OCI-LY7 (cell line): ENCODE measurements around the gene SANBR. TPM values are rescaled to one million over a fixed set of nuclear protein-coding genes. Genes with fewer than 3 reads are reported as not detected.
"Not testable (repeated sequence)": the region's sequence is repeated elsewhere in the genome, so short reads cannot be mapped to it uniquely, and the experiment has no call there.

ENCODE experiments used
- BruUV-seq: library from RNA; stranded (reverse); fragments of 400-500 nt; replicated peaks from 2 replicates; lab custom pipeline; 2021; lab: Mats Ljungman, UMichigan
- CTCF ChIA-PET: fragments of 300-600 bp; sonication (Branson Sonifier 250); formaldehyde crosslinking; loops from one replicate; lab custom pipeline; 2022; ENCODE audit warnings: antibody characterized with exemption; ENCODE audit not compliant: unreplicated experiment; lab: Charles Lee
- POLR2A ChIA-PET: fragments of 300-600 bp; sonication (Branson Sonifier 250); formaldehyde crosslinking; loops from one replicate; lab custom pipeline; 2022; ENCODE audit warnings: antibody characterized with exemption; lab: Charles Lee
- DNase-seq: peaks from one replicate; pipeline ENCODE4 v3.0.0-alpha.2; 2015; ENCODE audit warnings: low spot score
- H2AFZ ChIP-seq: fragments of 200-600 bp; sonication (generic), shearing (Covaris generic); 2 replicates; pipeline ENCODE4 v1.6.1; 2014; ENCODE audit warnings: mild to moderate bottlenecking, antibody characterized with exemption, low read length, moderate library complexity
- H3K27ac ChIP-seq: fragments of 200-600 bp; sonication (generic); 2 replicates; pipeline ENCODE4 v1.5.1; 2014; ENCODE audit warnings: mixed run types, low read depth, mild to moderate bottlenecking, moderate library complexity, low read length, inconsistent platforms; ENCODE audit not compliant: poor library complexity, severe bottlenecking
- H3K36me3 ChIP-seq: fragments of 200-600 bp; sonication (generic); 2 replicates; pipeline ENCODE4 v1.6.1; 2014; ENCODE audit warnings: mild to moderate bottlenecking, antibody characterized with exemption, low read length, moderate library complexity, mixed read lengths; ENCODE audit not compliant: insufficient read depth
- H3K4me1 ChIP-seq: fragments of 200-600 bp; sonication (generic); 2 replicates; pipeline ENCODE4 v1.5.1; 2014; ENCODE audit warnings: mild to moderate bottlenecking, low read length; ENCODE audit not compliant: insufficient read depth, poor library complexity, severe bottlenecking
- H3K4me2 ChIP-seq: fragments of 200-600 bp; sonication (generic); 2 replicates; pipeline ENCODE4 v1.6.1; 2014; ENCODE audit warnings: mild to moderate bottlenecking, low read length
- H3K4me3 ChIP-seq: fragments of 200-600 bp; sonication (generic); 2 replicates; pipeline ENCODE4 v1.5.1; 2014; ENCODE audit warnings: mild to moderate bottlenecking, low read depth, low read length; ENCODE audit not compliant: poor library complexity, severe bottlenecking
- H3K79me2 ChIP-seq: fragments of 200-600 bp; sonication (generic); 2 replicates; pipeline ENCODE4 v1.6.1; 2016; ENCODE audit warnings: low read depth, mild to moderate bottlenecking, low read length, moderate library complexity, mixed read lengths; ENCODE audit not compliant: insufficient read depth
- H3K9me2 ChIP-seq: fragments of 200-600 bp; sonication (generic); 2 replicates; pipeline ENCODE4 v1.6.1; 2016; ENCODE audit warnings: mild to moderate bottlenecking, low read length, mixed read lengths; ENCODE audit not compliant: insufficient read depth
- H3K9me3 ChIP-seq: fragments of 200-600 bp; sonication (generic); 2 replicates; pipeline ENCODE4 v1.6.1; 2014; ENCODE audit warnings: mild to moderate bottlenecking, mixed run types, low read length, mixed read lengths
- H4K20me1 ChIP-seq: fragments of 200-600 bp; sonication (generic); 2 replicates; pipeline ENCODE4 v1.6.1; 2014; ENCODE audit warnings: mild to moderate bottlenecking, antibody characterized with exemption, low read length, moderate library complexity, mixed read lengths; ENCODE audit not compliant: insufficient read depth
- EZH2phosphoT487 ChIP-seq: fragments of 200-600 bp; sonication (generic); IDR thresholded peaks from 2 replicates; pipeline ENCODE4 v1.6.1; 2018; ENCODE audit warnings: low read depth, borderline replicate concordance, mild to moderate bottlenecking, mixed run types, antibody characterized with exemption, low read length, moderate library complexity, mixed read lengths
- intact Hi-C: fragments of 100-400 bp; cut with micrococcal nuclease; formaldehyde crosslinking; loops from one replicate; pipeline ENCODE4 v1.10.0; 2022; ENCODE audit not compliant: unreplicated experiment
- total RNA-seq, 2 experiments: library from RNA; depleted of rRNA in 1 of 2; stranded (reverse); fragments of >200 nt in 1 of 2; shearing (Covaris generic) in 1 of 2; gene quantifications; 2 replicates each; pipeline ENCODE4 v1.2.3, GENCODE V29; 2014 to 2022
- TF ChIP-seq, protein P1 (sequence below): fragments of 200-600 bp; sonication (generic); conservative IDR thresholded peaks from 2 replicates; pipeline ENCODE4 v1.5.1; 2014; ENCODE audit warnings: mild to moderate bottlenecking, antibody characterized with exemption, low read length, moderate library complexity, mixed read lengths

SANBR gene
- total RNA-seq, 2 experiments from 2014 or later, result 8.3 to 11.9 TPM

DNA sequence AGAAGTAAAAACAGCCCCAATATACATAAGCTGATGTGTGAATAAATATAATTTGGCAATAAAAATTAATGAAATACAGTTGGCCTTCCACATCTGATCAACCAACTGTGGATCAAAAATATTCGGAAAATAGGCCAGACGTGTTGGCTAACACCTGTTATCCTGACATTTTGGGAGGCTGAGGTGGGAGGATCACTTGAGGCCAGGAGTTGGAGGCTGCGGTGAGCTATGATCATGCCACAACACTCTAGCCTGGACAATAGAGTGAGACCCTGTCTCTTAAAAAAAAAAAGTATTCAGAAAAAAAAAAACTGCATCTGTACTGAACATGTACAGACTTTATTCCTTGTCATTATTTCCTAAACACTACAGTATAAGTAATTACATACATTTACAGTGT is 36.1 kb upstream of the SANBR start:
- Histone ChIP-seq H3K4me1 (no peaks in the 10 kb centered on the region), H3K4me3 (no peak overlapping the region), H3K9me3 (no peaks in the 10 kb centered on the region), H4K20me1 (no peaks in the 10 kb centered on the region), H2AFZ (no peak overlapping the region), H3K36me3 (peaks cover 35% of the 10 kb centered on the region), H3K9me2 (no peaks in the 10 kb centered on the region), H3K4me2 (no peak overlapping the region), H3K79me2 (no peaks in the 10 kb centered on the region), H3K27ac (no peak overlapping the region)
- no peak for TF ChIP-seq EZH2phosphoT487
- TF ChIP-seq, protein P1, sequence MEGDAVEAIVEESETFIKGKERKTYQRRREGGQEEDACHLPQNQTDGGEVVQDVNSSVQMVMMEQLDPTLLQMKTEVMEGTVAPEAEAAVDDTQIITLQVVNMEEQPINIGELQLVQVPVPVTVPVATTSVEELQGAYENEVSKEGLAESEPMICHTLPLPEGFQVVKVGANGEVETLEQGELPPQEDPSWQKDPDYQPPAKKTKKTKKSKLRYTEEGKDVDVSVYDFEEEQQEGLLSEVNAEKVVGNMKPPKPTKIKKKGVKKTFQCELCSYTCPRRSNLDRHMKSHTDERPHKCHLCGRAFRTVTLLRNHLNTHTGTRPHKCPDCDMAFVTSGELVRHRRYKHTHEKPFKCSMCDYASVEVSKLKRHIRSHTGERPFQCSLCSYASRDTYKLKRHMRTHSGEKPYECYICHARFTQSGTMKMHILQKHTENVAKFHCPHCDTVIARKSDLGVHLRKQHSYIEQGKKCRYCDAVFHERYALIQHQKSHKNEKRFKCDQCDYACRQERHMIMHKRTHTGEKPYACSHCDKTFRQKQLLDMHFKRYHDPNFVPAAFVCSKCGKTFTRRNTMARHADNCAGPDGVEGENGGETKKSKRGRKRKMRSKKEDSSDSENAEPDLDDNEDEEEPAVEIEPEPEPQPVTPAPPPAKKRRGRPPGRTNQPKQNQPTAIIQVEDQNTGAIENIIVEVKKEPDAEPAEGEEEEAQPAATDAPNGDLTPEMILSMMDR, result no peak
- CTCF ChIA-PET, result no interaction called here
- DNase-seq, result no peak
- BruUV-seq, result no TSS peak
- intact Hi-C loops, result no loop called here
- POLR2A ChIA-PET, result interaction anchor here (0.5 to 1.1 kb wide), 5 partner anchors 12 to 208 kb away, joined by 3 to 4 read pairs (median 3); no protein-coding TSS in a partner anchor

DNA sequence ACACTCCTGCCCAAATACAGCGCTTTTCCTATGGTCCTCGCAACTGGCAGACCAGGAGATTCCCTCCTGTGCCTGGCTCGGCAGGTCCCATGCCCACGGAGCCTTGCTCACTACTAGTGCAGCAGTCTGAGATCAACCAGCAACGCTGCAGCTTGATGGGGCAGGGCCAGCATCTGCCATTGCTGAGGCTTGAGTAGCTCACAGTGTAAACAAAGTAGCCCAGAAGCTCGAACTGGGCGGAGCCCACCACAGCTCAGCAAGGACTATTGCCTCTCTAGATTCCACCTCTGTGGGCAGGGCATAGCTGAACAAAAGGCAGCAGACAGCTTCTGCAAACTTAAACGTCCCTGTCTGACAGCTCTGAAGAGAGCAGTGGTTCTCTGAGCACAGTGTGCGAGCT is 31.1 kb upstream of the SANBR start:
- H3K4me2 ChIP-seq, H3K9me2 ChIP-seq, H2AFZ ChIP-seq, H3K4me3 ChIP-seq, H3K79me2 ChIP-seq, CTCF ChIA-PET, H4K20me1 ChIP-seq, BruUV-seq, H3K9me3 ChIP-seq, H3K27ac ChIP-seq, H3K4me1 ChIP-seq, intact Hi-C loops, DNase-seq: not testable (repeated sequence)
- POLR2A ChIA-PET, result interaction anchor here (0.6 to 0.8 kb wide), 3 partner anchors 9 to 94 kb away, joined by 3 read pairs; no protein-coding TSS in a partner anchor
- peaks cover 41% of the 10 kb centered on the region for H3K36me3 ChIP-seq

DNA sequence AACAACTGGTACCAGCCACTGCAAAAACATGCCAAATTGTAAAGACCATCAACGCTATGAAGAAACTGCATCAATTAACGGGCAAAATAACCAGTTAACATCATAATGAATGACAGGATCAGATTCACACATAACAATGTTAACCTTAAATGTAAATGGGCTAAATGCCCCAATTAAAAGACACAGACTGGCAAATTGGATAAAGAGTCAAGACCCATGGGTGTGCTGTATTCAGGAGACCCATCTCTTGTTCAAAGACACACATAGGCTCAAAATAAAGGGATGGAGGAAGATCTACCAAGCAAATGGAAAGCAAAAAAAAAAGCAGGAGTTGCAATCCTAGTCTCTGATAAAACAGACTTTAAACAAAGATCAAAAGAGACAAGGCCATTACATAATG is 29.0 kb upstream of the SANBR start:
- intact Hi-C loops, H2AFZ ChIP-seq, H3K4me1 ChIP-seq, H3K9me2 ChIP-seq, DNase-seq, CTCF ChIA-PET, H3K79me2 ChIP-seq, H3K27ac ChIP-seq, H4K20me1 ChIP-seq, BruUV-seq, H3K4me2 ChIP-seq, H3K4me3 ChIP-seq, H3K9me3 ChIP-seq: not testable (repeated sequence)
- POLR2A ChIA-PET, result interaction anchor here (0.6 kb wide), 1 partner anchor 9 kb away, joined by 3 read pairs; no protein-coding TSS in a partner anchor
- H3K36me3 ChIP-seq, result peaks cover 37% of the 10 kb centered on the region

DNA sequence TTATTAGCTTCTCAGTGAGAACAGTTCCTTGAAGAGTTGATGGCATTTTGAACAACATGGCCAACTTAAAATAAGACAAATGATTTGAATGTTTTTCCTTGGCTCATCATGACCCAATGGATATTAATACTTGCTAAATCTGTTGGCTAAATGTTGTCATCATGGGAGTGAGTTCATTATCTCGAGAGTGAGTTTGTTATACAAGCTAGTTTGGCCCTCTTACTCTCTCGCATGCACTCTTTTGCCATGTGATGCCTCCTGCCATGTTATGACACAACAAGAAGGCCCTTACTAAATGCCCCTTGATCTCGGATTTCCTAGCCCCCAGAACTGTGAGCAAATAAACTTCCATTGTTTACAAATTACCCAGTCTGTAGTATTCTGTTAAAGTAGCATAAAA is 22.9 kb upstream of the SANBR start:
- Histone ChIP-seq H2AFZ (no peak overlapping the region), H3K4me3 (no peak overlapping the region), H4K20me1 (no peaks in the 10 kb centered on the region), H3K4me2 (no peak overlapping the region), H3K4me1 (no peaks in the 10 kb centered on the region), H3K27ac (no peak overlapping the region), H3K36me3 (peaks cover 38% of the 10 kb centered on the region), H3K9me2 (no peaks in the 10 kb centered on the region), H3K79me2 (no peaks in the 10 kb centered on the region), H3K9me3 (no peaks in the 10 kb centered on the region)
- intact Hi-C loops, result no loop called here
- no TSS peak for BruUV-seq
- CTCF ChIA-PET, result no interaction called here
- TF ChIP-seq, protein P1, result no peak
- no peak for TF ChIP-seq EZH2phosphoT487
- DNase-seq, result no peak
- POLR2A ChIA-PET, result interaction anchor here (0.6 kb wide), 1 partner anchor 12 kb away, joined by 3 read pairs; no protein-coding TSS in a partner anchor
